LNCaP clone FGC (cell line): ENCODE results near the gene RACGAP1.

Source experiments
- DNase-seq: peaks from one replicate; pipeline ENCODE4 v3.0.0-alpha.2; 2011; ENCODE audit warnings: low read depth
- H3K4me3 ChIP-seq: 2 replicates; pipeline ENCODE4 v1.5.1; 2011; ENCODE audit warnings: mild to moderate bottlenecking, low read depth, low read length, control low read depth
- TF ChIP-seq, protein P1 (sequence below): IDR thresholded peaks from 2 replicates; pipeline ENCODE4 v1.5.1; 2012; ENCODE audit warnings: mild to moderate bottlenecking; ENCODE audit not compliant: control insufficient read depth, insufficient read depth; ENCODE audit errors: extremely low read depth

RACGAP1 gene

DNA sequence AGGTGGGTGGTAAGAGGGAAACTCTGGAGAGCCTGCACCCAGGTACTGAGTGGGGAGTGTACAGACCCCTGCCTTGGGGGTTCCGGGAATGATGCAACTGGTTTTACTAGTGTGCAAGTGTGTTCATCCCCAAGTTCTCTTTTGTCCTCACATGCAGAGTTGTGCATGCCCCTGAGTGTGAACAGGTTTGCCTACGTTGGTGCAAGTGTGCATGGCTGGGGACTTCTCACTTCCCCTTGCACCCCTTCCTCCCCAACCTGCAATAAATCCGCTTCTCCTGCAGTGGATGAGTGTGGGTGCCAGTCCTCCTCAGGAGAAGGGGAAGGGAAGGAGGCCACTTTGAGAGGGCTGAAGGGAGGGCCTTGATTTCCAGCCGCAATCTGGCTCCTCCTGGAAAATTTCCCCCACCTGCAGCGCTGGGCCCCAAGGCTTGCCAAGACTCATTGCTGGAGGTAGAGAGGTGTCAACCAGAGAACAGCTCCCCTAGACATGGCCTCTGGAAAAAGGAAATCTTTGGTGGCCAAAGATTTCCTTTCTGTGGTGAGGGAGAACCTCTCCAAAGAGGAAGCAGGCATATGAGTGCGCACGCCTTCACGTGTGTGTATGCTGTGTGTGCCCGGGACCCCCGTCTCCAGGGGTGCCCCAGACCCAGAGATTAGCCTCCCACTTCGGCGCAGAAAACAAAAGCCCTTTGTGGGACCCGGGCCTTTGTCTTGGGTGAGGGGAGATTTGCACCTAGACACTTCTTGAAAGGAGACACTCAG, 69.2 kb downstream of the RACGAP1 start:
- H3K4me3 ChIP-seq, result no peak overlapping the region
- TF ChIP-seq, protein P1, sequence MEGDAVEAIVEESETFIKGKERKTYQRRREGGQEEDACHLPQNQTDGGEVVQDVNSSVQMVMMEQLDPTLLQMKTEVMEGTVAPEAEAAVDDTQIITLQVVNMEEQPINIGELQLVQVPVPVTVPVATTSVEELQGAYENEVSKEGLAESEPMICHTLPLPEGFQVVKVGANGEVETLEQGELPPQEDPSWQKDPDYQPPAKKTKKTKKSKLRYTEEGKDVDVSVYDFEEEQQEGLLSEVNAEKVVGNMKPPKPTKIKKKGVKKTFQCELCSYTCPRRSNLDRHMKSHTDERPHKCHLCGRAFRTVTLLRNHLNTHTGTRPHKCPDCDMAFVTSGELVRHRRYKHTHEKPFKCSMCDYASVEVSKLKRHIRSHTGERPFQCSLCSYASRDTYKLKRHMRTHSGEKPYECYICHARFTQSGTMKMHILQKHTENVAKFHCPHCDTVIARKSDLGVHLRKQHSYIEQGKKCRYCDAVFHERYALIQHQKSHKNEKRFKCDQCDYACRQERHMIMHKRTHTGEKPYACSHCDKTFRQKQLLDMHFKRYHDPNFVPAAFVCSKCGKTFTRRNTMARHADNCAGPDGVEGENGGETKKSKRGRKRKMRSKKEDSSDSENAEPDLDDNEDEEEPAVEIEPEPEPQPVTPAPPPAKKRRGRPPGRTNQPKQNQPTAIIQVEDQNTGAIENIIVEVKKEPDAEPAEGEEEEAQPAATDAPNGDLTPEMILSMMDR, result no peak
- DNase-seq, result no peak

DNA sequence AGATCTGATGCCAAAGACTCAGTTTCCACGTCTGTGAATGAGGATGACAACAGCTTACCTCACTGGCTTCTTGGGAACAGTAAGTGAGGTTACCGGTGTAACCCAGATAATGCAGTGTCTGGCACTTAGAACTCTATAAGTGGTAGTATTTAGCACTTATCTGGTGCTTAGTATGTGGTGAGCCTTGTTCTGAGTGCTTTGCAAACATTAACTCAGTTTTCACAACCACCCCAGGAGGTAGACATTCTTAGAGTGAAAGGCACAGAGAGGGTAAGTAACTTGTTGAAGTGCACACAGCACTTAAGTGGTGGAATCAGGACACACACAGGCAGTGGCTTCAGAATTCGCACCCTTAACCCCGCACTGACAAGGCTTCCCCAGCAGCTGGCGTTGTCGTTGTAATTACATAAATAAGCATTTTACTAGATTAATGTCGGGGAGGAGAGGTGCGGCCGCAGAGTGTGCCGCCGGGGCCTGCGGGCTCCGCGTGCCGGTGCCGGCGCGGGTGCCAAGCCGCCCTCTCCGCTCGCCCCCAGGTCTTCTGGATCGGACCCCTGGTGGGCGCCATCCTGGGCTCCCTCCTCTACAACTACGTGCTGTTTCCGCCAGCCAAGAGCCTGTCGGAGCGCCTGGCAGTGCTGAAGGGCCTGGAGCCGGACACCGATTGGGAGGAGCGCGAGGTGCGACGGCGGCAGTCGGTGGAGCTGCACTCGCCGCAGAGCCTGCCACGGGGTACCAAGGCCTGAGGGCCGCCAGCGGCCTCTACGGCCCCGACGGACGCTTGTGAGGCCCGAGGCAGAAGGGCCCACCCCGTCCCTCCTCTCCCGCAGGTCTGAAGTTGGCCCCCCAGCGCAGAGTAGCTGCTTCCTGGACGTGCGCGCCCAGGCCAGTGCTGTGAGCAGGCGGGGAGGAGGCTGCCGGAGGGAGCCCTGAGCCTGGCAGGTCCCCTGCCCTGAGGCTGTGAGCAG, 70.1 kb downstream of the RACGAP1 start:
- H3K4me3 ChIP-seq, result no peak overlapping the region
- TF ChIP-seq, protein P1, result no peak
- no peak for DNase-seq

DNA sequence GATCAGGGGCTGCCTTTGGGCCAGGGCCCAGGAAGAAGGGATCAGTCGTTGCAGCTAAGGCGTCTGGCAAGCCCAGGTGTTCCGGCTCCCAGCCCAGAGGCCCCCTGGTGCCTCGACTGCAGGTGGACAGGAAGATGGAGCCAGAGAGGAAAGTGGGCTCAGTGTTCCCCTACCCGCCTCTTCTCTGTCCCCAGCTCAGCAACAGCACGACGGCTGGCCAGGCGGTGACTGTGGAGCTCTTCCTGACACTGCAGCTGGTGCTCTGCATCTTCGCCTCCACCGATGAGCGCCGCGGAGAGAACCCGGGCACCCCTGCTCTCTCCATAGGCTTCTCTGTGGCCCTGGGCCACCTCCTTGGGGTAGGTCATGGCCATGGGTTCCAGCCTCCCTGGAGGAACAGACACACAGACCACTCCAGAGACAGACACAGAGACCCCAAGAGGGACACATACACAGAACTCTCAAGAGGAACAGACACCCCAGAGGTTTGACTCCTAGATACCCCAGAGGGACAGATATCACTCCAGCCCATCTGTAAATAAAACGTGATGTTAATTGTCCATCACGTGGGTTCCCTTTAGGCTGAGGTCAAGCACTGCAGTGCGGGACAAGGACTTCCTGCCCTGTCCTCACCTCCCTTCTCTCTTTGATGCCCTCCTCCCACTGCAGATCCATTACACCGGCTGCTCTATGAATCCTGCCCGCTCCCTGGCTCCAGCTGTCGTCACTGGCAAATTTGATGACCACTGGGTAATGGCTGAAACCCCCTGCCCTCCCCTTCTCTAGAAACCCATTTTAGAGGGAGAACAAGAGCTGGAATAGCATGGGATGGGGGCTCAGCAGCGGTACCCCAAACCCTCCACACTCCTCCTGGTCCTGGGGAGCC, 71.1 kb downstream of the RACGAP1 start:
- TF ChIP-seq, protein P1, result no peak
- DNase-seq, result no peak
- H3K4me3 ChIP-seq, result no peak overlapping the region

DNA sequence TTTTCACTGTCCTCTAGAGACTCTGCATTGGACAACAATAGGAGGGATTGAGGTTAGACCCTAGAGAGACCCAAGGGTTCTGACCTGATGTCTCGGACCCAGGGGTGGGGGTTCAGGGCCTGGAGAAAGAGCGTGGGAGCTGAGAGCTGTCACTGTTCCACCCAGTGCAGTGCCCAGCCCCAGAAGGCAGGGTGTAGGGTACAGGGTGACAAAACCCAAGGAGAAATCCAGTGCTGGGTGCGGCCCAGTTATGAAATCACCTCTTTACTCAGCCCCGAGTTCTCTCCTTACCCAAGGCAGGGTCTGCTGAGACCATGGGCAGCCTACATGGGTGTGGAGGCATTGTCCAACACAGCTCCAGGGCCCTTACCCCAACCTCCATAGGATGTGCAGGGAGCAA, 72.1 kb downstream of the RACGAP1 start:
- H3K4me3 ChIP-seq, result no peak overlapping the region
- DNase-seq, result no peak
- TF ChIP-seq, protein P1, result no peak

DNA sequence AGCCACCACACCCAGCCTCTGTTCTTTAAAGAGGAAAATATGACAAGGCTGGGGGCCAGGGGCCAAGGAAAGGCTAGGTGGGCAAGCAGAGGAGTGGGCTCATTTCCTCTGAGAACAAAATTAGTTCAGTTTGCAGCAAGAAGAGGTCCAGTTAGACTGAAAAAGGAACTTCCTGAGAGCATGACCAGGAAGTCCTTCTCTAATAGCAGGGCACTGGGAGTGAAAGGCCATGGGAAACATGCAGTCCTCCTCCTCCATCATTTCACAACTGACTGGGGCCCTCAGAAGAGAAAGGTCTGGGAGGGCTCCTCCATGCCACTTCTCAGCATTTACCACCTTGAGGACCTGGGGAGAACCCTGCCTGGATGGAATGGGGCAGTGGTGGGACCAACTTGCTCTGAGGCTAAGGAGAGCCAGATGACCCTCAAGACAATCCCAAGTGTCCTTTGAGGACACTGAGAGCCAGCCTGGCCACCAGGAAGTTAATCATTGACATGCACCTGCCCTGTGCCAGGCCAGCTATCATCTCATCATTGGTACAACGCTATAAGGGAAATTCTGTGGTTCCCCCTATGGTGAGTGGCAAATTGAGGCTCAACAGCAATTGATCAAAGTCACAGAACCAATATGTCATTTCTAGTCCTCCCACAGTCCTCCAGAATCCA, 72.8 kb downstream of the RACGAP1 start:
- TF ChIP-seq, protein P1, result no peak
- no peak for DNase-seq
- H3K4me3 ChIP-seq, result no peak overlapping the region

DNA sequence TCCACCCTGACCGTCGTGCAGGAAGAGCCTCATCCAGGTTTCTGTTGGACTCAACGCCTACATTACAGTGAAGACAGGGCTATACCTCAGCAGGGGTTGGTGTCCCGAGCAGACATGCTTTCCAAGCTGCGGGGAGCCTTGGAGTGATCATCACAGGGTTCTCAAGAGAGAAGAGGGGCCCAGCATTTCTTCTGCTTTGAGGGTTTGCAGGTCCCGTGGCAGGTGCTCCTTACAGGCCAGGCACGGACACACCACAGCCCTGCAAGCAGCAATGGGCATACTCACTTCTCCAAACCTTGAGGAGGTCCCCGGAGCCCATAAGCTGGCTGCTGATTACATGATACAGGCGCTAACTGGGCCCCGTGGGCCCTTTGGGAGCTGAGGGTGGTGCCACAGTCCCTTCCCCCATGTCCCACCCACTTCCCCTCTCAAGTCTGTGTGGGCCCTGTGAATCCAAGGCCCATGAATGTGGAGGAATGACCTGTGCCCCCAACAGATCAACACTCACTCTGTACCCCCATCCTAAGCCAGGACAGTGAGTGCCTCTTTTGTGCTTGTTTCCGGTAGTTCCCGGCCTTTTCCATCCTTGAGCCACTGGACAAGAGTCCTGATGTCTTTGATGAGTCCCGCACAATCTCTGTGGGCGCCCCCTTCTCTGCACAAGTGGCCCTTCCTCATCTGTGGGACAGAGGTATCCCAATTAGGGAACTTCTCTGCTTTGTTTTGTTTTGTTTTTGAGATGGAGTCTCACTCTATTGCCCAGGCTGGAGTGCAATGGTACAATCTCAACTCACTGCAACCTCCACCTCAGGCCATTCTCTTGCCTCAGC, 73.7 kb downstream of the RACGAP1 start:
- DNase-seq, result no peak
- TF ChIP-seq, protein P1, result no peak
- no peak overlapping the region for H3K4me3 ChIP-seq
